ENCODE measurements around the gene DNAH14. TPM values are rescaled to one million over a fixed set of nuclear protein-coding genes. Genes with fewer than 3 reads are reported as not detected.

DNAH14 gene
- total RNA-seq, 1 experiment from 2014 or later, result 39.7 TPM

DNA sequence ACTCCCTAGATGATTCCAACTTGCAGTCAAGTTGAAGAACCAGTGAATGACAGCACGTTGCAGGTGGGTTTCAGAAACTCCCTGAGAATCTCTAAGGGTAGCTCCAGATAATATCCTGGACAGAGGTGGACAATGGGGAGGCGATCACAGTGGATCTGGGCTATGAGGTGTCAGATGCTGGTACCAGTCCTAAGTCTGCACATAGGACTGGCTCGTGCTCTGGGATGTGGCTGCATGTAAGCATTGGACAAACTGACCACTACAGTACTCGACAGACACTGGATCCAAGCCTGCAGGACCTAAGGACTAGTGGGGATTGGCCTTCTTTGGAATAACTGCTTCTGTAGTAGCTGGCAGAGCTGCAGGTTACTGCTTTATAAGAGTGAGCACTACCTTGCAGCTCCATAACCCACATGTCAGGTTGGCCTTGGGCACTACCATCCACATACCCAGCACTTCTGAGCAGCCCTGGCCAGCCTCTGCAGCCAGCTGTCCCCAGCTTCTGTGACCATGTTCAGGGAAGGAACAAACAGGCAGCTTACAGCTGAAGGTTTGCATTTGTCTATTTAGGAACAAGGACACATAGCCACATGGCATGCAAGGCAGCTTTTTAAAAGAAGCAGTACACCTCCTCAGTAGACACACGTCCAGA is 33.2 kb upstream of the DNAH14 start:
- WGBS (ENCODE audit: extremely low coverage, insufficient read length, low lambda C conversion rate), result no CpG with 5 or more reads among the region's 5 CpGs
- no peaks in the 10 kb centered on the region for H3K4me1 Mint-ChIP-seq
- no peak for DNase-seq
- Histone ChIP-seq H3K23ac (ENCODE audit: insufficient read length, low read depth, low read length) (no peak overlapping the region), H3T11ph (ENCODE audit: low read length) (no peak overlapping the region), H3K18ac (ENCODE audit: insufficient read length, low read depth, low read length) (no peak overlapping the region), H3K4me2 (ENCODE audit: insufficient read depth, insufficient read length, low read length) (no peak overlapping the region), H2BK5ac (ENCODE audit: insufficient read length, low read length) (no peak overlapping the region), H2BK12ac (ENCODE audit: insufficient read length, low read depth, low read length) (no peak overlapping the region), H3K79me1 (ENCODE audit: insufficient read depth, low read depth, low read length, poor library complexity, severe bottlenecking) (no peaks in the 10 kb centered on the region), H3K56ac (ENCODE audit: insufficient read length, low read depth, low read length) (no peak overlapping the region), H3K27ac (ENCODE audit: insufficient read length, low read depth, low read length) (no peak overlapping the region), H3K9ac (ENCODE audit: extremely low read depth, insufficient read length, low read length) (no peak overlapping the region), H2BK15ac (ENCODE audit: low read depth, low read length) (no peak overlapping the region), H3K4me1 (ENCODE audit: insufficient read depth, low read length) (no peaks in the 10 kb centered on the region), H2BK120ac (ENCODE audit: low read depth, low read length, poor library complexity, severe bottlenecking) (no peak overlapping the region), H2AK5ac (ENCODE audit: insufficient read length, low read length) (no peak overlapping the region), H3K9me3 (ENCODE audit: control insufficient read depth, low read depth, low read length) (peaks cover 6% of the 10 kb centered on the region), H4K91ac (ENCODE audit: insufficient read length, low read depth, low read length) (no peak overlapping the region), H3K14ac (ENCODE audit: insufficient read depth, low read length) (no peak overlapping the region), H3K4ac (ENCODE audit: low read depth, low read length) (no peak overlapping the region), H3K27me3 (ENCODE audit: insufficient read depth, low read length) (no peaks in the 10 kb centered on the region), H2BK20ac (ENCODE audit: low read depth, low read length, poor library complexity, severe bottlenecking) (no peak overlapping the region), H3K79me2 (ENCODE audit: insufficient read depth, low read length) (no peaks in the 10 kb centered on the region), H4K20me1 (ENCODE audit: control insufficient read depth, insufficient read depth, insufficient read length) (no peaks in the 10 kb centered on the region), H3K23me2 (ENCODE audit: insufficient read length, low read depth, low read length, poor library complexity, severe bottlenecking) (no peaks in the 10 kb centered on the region), H2AFZ (ENCODE audit: low read length) (no peak overlapping the region), H4K5ac (ENCODE audit: insufficient read length, low read depth, low read length) (no peak overlapping the region), H4K8ac (replicated peaks; ENCODE audit: insufficient read length, low read depth, low read length) (no peak overlapping the region)
- TF ChIP-seq CTCF (conservative IDR thresholded peaks at IDR 0.05), result no peak
- no peak overlapping the region; a peak in 1 of 7 replicates for H3K27ac Mint-ChIP-seq
- no peaks in the 10 kb centered on the region for H3K36me3 Mint-ChIP-seq (ENCODE audit: insufficient read depth in 1 of 3, low read depth in 3 of 3)
- no peak overlapping the region for H3K4me3 Mint-ChIP-seq
- H3K9me3 Mint-ChIP-seq, result peaks cover 0 to 6% of the 10 kb centered on the region in 2 experiments; a peak in 3 of 5 replicates
- no peaks in the 10 kb centered on the region; the same call in 1 of the 2 replicates for H3K27me3 Mint-ChIP-seq (ENCODE audit: low read depth)
